VCaP (cell line): Measurements from ENCODE around the gene PLCB4.

Experiments
- H3K27ac ChIP-seq: fragments of 450-650 bp; 2 replicates; pipeline ENCODE4 v1.5.1; 2017
- CTCF ChIP-seq: fragments of 450-650 bp; conservative IDR thresholded peaks from 2 replicates; pipeline ENCODE4 v1.5.1; 2017; ENCODE audit warnings: mild to moderate bottlenecking, moderate library complexity

PLCB4 gene

GRCh38 chr20:9195031-9195430 is 126.1 kb downstream of the PLCB4 start:
- no peak overlapping the region for H3K27ac ChIP-seq
- no peak for TF ChIP-seq CTCF

GRCh38 chr20:9196110-9196509 is 127.2 kb downstream of the PLCB4 start:
- no peak overlapping the region for H3K27ac ChIP-seq

DNA sequence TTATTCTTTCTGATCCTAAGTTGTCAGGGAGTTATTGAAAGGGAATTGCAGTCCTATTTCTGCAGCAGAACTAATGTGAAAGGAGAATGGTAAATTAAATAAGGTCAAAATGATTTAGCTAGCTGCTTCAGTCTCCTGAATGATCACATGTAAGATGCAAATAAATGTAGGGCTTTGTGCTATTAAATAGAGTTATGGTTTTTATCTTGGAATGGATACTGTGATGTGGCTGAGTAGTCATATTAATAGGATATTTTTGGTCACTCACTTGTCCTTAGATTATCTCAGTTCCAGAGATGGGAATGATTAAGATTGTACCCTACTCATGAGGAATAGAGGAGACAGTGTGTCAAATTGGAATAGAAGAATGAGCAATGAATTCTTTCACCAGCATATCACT is 129.6 kb downstream of the PLCB4 start:
- H3K27ac ChIP-seq = peak overlapping the region; percentile 46
- no peak for TF ChIP-seq CTCF

More at GRCh38 chr20:9196110-9196509, 127.2 kb downstream of the PLCB4 start:
- no peak for TF ChIP-seq CTCF

- H3K27ac ChIP-seq = no peak overlapping the region
- no peak for TF ChIP-seq CTCF
Observed at GRCh38 chr20:9200196-9200595, 131.3 kb downstream of the PLCB4 start.

DNA sequence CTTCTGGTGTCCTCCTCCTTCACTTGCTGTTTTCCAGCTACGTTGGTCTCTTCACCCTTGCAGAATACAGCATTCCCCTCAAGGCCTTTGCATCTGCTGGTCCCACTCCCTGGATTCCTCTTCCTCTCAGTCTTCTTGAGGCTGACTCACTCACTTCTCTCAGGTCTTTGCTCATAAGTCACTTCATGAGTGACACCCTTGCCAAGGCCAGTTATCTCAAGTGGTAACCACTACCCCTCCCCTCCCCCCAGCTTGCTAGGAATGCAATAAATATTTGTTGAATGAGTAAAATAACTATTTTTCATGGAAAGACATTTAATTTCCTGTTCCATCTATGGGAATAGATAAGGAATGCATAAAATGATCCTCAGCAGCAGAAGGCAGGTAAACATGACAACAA is 131.7 kb downstream of the PLCB4 start:
- no peak for TF ChIP-seq CTCF
- H3K27ac ChIP-seq = no peak overlapping the region

- no peak for TF ChIP-seq CTCF
- no peak overlapping the region for H3K27ac ChIP-seq
Observed at GRCh38 chr20:9202420-9203080, 133.7 kb downstream of the PLCB4 start.

GRCh38 chr20:9203081-9203447 is 134.2 kb downstream of the PLCB4 start:
- TF ChIP-seq CTCF = no peak
- H3K27ac ChIP-seq = no peak overlapping the region
